Uterus (tissue), 4 donors: ENCODE data around the gene TRAPPC2L. TPM values are rescaled to one million over a fixed set of nuclear protein-coding genes. Genes with fewer than 3 reads are reported as not detected.

Experiments used
- DNase-seq, 2 donors: peaks; one replicate each; pipeline ENCODE4 v3.0.0-alpha.2; 2019 to 2020
- H3K27ac ChIP-seq, 2 donors: fragments of 200-600 bp; sonication (generic); 1 replicate in 1 of 2; 2 replicates in 1 of 2; pipeline ENCODE4 v1.5.1; 2016 to 2018
- H3K27me3 ChIP-seq, 2 donors: fragments of 200-600 bp; sonication (generic); one replicate each; pipeline ENCODE4 v1.5.1; 2018 to 2019; ENCODE audit warnings: control low read depth in 1 of 2
- H3K36me3 ChIP-seq, 2 donors: fragments of 200-600 bp; sonication (generic); one replicate each; pipeline ENCODE4 v1.5.1; 2019; ENCODE audit warnings: control low read depth in 1 of 2
- H3K4me1 ChIP-seq, 2 donors: fragments of 200-600 bp; sonication (generic); one replicate each; pipeline ENCODE4 v1.5.1; 2018 to 2019; ENCODE audit warnings: control low read depth in 1 of 2
- H3K4me3 ChIP-seq, 2 donors: fragments of 200-600 bp; sonication (generic); 1 replicate in 1 of 2; 2 replicates in 1 of 2; pipeline ENCODE4 v1.5.1; 2018 to 2019; ENCODE audit warnings: mild to moderate bottlenecking in 1 of 2
- H3K9me3 ChIP-seq, 2 donors: fragments of 200-600 bp; sonication (generic); one replicate each; pipeline ENCODE4 v1.5.1; 2019; ENCODE audit warnings: control low read depth in 1 of 2
- CTCF ChIP-seq, 4 experiments: fragments of 200-600 bp in 2 of 4; fragments of 450-650 bp in 2 of 4; sonication (generic) in 2 of 4; IDR thresholded peaks; one replicate each; pipeline ENCODE4 v1.5.1; 2016 to 2019; ENCODE audit warnings: antibody characterized with exemption in 4 of 4, mild to moderate bottlenecking in 2 of 4, moderate library complexity in 1 of 4
- POLR2A ChIP-seq, 2 donors: fragments of 450-650 bp; IDR thresholded peaks; one replicate each; pipeline ENCODE4 v1.6.1; 2016; ENCODE audit warnings: antibody characterized with exemption in 2 of 2, mild to moderate bottlenecking in 1 of 2, moderate library complexity in 1 of 2
- intact Hi-C: fragments of 100-400 bp; cut with DNase I; formaldehyde crosslinking; loops from one replicate; pipeline ENCODE4 v1.15.1; 2023; ENCODE audit warnings: low total_unique reads
- total RNA-seq, 4 donors: library from RNA; depleted of rRNA in 3 of 4; stranded (reverse); fragments of >200 nt in 3 of 4; gene quantifications; one replicate each; pipeline versions ENCODE4 v1.1.0 to v1.2.4, GENCODE V29; 2014 to 2023
- donor health status: DM: yes; HTN: yes; CAD: no.

Gene TRAPPC2L
- total RNA-seq, 4 donors from 2014 or later, result 21.5 to 680 (median 70.6) TPM

GRCh38 chr16:88825146-88825545 is 31.8 kb upstream of the TRAPPC2L start:
- Histone ChIP-seq H3K27me3 (no peaks in the 10 kb centered on the region), H3K36me3 (no peaks in the 10 kb centered on the region), H3K4me3 (no peak overlapping the region), H3K9me3 (no peaks in the 10 kb centered on the region), H3K4me1 (no peaks in the 10 kb centered on the region), H3K27ac (no peak overlapping the region)
- no peak for DNase-seq
- TF ChIP-seq POLR2A (IDR thresholded peaks at IDR 0.05) (no peak), CTCF (IDR thresholded peaks at IDR 0.05) (no peak)
- intact Hi-C loops, result no loop called here

- no peak for TF ChIP-seq POLR2A (IDR thresholded peaks at IDR 0.05)
- TF ChIP-seq CTCF (IDR thresholded peaks at IDR 0.05), result no peak
- Histone ChIP-seq H3K9me3 (no peaks in the 10 kb centered on the region), H3K4me1 (no peaks in the 10 kb centered on the region), H3K27me3 (no peaks in the 10 kb centered on the region), H3K36me3 (no peaks in the 10 kb centered on the region), H3K4me3 (no peak overlapping the region), H3K27ac (no peak overlapping the region)
- no peak for DNase-seq
- intact Hi-C loops, result no loop called here
Measured at GRCh38 chr16:88826070-88826840, 30.7 kb upstream of the TRAPPC2L start.

- H3K27ac ChIP-seq, result no peak overlapping the region
- no peaks in the 10 kb centered on the region for H3K9me3 ChIP-seq
- TF ChIP-seq CTCF (IDR thresholded peaks at IDR 0.05), result no peak
- TF ChIP-seq POLR2A (IDR thresholded peaks at IDR 0.05), result no peak
- DNase-seq, result no peak
- no peak overlapping the region for H3K4me3 ChIP-seq
- intact Hi-C loops, result no loop called here
- no peaks in the 10 kb centered on the region for H3K4me1 ChIP-seq
- H3K27me3 ChIP-seq, result no peaks in the 10 kb centered on the region
- no peaks in the 10 kb centered on the region for H3K36me3 ChIP-seq
Measured at GRCh38 chr16:88827727-88828126, 29.2 kb upstream of the TRAPPC2L start.

- DNase-seq, result no peak
- Histone ChIP-seq H3K4me1 (no peaks in the 10 kb centered on the region), H3K36me3 (no peaks in the 10 kb centered on the region), H3K9me3 (no peaks in the 10 kb centered on the region), H3K27ac (no peak overlapping the region), H3K4me3 (no peak overlapping the region), H3K27me3 (no peaks in the 10 kb centered on the region)
- TF ChIP-seq CTCF (IDR thresholded peaks at IDR 0.05) (no peak), POLR2A (IDR thresholded peaks at IDR 0.05) (no peak)
- intact Hi-C loops, result no loop called here
Measured at GRCh38 chr16:88828711-88829110, 28.2 kb upstream of the TRAPPC2L start.

GRCh38 chr16:88830258-88830657 is 26.7 kb upstream of the TRAPPC2L start:
- H3K36me3 ChIP-seq, result no peaks in the 10 kb centered on the region
- no peaks in the 10 kb centered on the region for H3K27me3 ChIP-seq
- DNase-seq, result no peak
- TF ChIP-seq POLR2A (IDR thresholded peaks at IDR 0.05), result no peak
- TF ChIP-seq CTCF (IDR thresholded peaks at IDR 0.05), result no peak
- no peaks in the 10 kb centered on the region for H3K4me1 ChIP-seq
- intact Hi-C loops, result no loop called here
- no peak overlapping the region for H3K27ac ChIP-seq
- H3K9me3 ChIP-seq, result no peaks in the 10 kb centered on the region
- H3K4me3 ChIP-seq, result no peak overlapping the region
